AG10803 (cell line): ENCODE measurements around the gene SNX9.
A peak's percentile ranks its signal among the peaks of the same experiment; 100 is the strongest.

Source experiments
- DNase-seq: peaks from one replicate; pipeline ENCODE4 v3.0.0; 2010; ENCODE audit warnings: low read depth
- H3K4me3 ChIP-seq: 2 replicates; pipeline ENCODE4 v1.5.1; 2011; ENCODE audit warnings: mild to moderate bottlenecking, low read length, control low read depth
- CTCF ChIP-seq: conservative IDR thresholded peaks from 2 replicates; pipeline ENCODE4 v1.5.1; 2011; ENCODE audit warnings: mild to moderate bottlenecking, low read length, control low read depth, inconsistent platforms

SNX9 gene

GRCh38 chr6:157868835-157869234 is 45.8 kb downstream of the SNX9 start:
- no peak for TF ChIP-seq CTCF
- DNase-seq = no peak
- H3K4me3 ChIP-seq = no peak overlapping the region

GRCh38 chr6:157869673-157870302 is 46.7 kb downstream of the SNX9 start:
- H3K4me3 ChIP-seq = no peak overlapping the region
- DNase-seq = no peak
- TF ChIP-seq CTCF = no peak

GRCh38 chr6:157873735-157874344 is 50.8 kb downstream of the SNX9 start:
- DNase-seq = peak; percentile 63
- H3K4me3 ChIP-seq = no peak overlapping the region
- peak; percentile 87 for TF ChIP-seq CTCF

GRCh38 chr6:157877149-157877548 is 54.1 kb downstream of the SNX9 start:
- DNase-seq = no peak
- no peak overlapping the region for H3K4me3 ChIP-seq
- no peak for TF ChIP-seq CTCF

GRCh38 chr6:157877573-157878438 is 54.8 kb downstream of the SNX9 start:
- H3K4me3 ChIP-seq = no peak overlapping the region
- TF ChIP-seq CTCF = no peak
- no peak for DNase-seq

GRCh38 chr6:157879034-157879872 is 56.2 kb downstream of the SNX9 start:
- no peak overlapping the region for H3K4me3 ChIP-seq
- TF ChIP-seq CTCF = no peak
- DNase-seq = no peak
